Activated naive CD8-positive, alpha-beta T cell treated with anti-CD3 and anti-CD28 coated beads, Interleukin-2, amount 50 U/mL, for 16 hours (primary cell): ENCODE results near the gene RAB19.
"Not testable (repeated sequence)": the region's sequence is repeated elsewhere in the genome, so short reads cannot be mapped to it uniquely, and the experiment has no call there.

Experiments used
- DNase-seq: peaks from one replicate; pipeline ENCODE4 v3.0.0-alpha.2; 2020; ENCODE audit warnings: low read depth, low spot score

RAB19 gene

GRCh38 chr7:140400381-140400780 is 3.5 kb upstream of the RAB19 start:
- no peak for DNase-seq

GRCh38 chr7:140402178-140402835 is 1.6 kb upstream of the RAB19 start:
- no peak for DNase-seq

GRCh38 chr7:140404565-140405065 is 757 bp downstream of the RAB19 start:
- DNase-seq, result no peak

GRCh38 chr7:140415361-140415760 is 11.5 kb downstream of the RAB19 start:
- DNase-seq, result no peak

- not testable (repeated sequence) for DNase-seq
These were observed 12.0 kb downstream of the RAB19 start for GRCh38 chr7:140415816-140416215.

GRCh38 chr7:140416560-140416959 is 12.7 kb downstream of the RAB19 start:
- DNase-seq, result no peak

- DNase-seq, result no peak
These were observed 13.7 kb downstream of the RAB19 start for GRCh38 chr7:140417456-140418155.

- DNase-seq, result not testable (repeated sequence)
These were observed 14.3 kb downstream of the RAB19 start for GRCh38 chr7:140418156-140418472.

GRCh38 chr7:140418653-140419052 is 14.8 kb downstream of the RAB19 start:
- no peak for DNase-seq

- DNase-seq, result no peak
These were observed 17.7 kb downstream of the RAB19 start for GRCh38 chr7:140421521-140421920.

GRCh38 chr7:140423501-140423900 is 19.6 kb downstream of the RAB19 start:
- DNase-seq, result no peak

GRCh38 chr7:140425718-140426117 is 21.9 kb downstream of the RAB19 start:
- no peak for DNase-seq

- no peak for DNase-seq
These were observed 22.3 kb downstream of the RAB19 start for GRCh38 chr7:140426130-140426529.

GRCh38 chr7:140433396-140433795 is 29.5 kb downstream of the RAB19 start:
- no peak for DNase-seq

GRCh38 chr7:140435252-140435895 is 31.5 kb downstream of the RAB19 start:
- DNase-seq, result no peak

- no peak for DNase-seq
These were observed 35.5 kb downstream of the RAB19 start for GRCh38 chr7:140439359-140439758.

GRCh38 chr7:140440593-140440992 is 36.7 kb downstream of the RAB19 start:
- no peak for DNase-seq

GRCh38 chr7:140441519-140441918 is 37.7 kb downstream of the RAB19 start:
- no peak for DNase-seq

GRCh38 chr7:140446467-140446866 is 42.6 kb downstream of the RAB19 start:
- DNase-seq, result no peak

- no peak for DNase-seq
These were observed 44.0 kb downstream of the RAB19 start for GRCh38 chr7:140447841-140448240.

GRCh38 chr7:140448781-140449480 is 45.1 kb downstream of the RAB19 start:
- no peak for DNase-seq

GRCh38 chr7:140451716-140452115 is 47.9 kb downstream of the RAB19 start:
- DNase-seq, result no peak
